Measurements from ENCODE around the gene USP38.
"Not testable (repeated sequence)": the region's sequence is repeated elsewhere in the genome, so short reads cannot be mapped to it uniquely, and the experiment has no call there.

The USP38 gene

GRCh38 chr4:143260750-143261149, 76.0 kb downstream of the USP38 start:
- no peak overlapping the region for H3K4me3 ChIP-seq (ENCODE audit: low read depth, low read length)
- TF ChIP-seq CTCF (IDR thresholded peaks at IDR 0.05; ENCODE audit: low read depth, low read length) = no peak

- no peak for TF ChIP-seq CTCF (IDR thresholded peaks at IDR 0.05; ENCODE audit: low read depth, low read length)
- H3K4me3 ChIP-seq (ENCODE audit: low read depth, low read length) = no peak overlapping the region
Measured at GRCh38 chr4:143262838-143263237, 78.1 kb downstream of the USP38 start.

GRCh38 chr4:143267690-143268089, 83.0 kb downstream of the USP38 start:
- not testable (repeated sequence) for H3K4me3 ChIP-seq (ENCODE audit: low read depth, low read length)

GRCh38 chr4:143270256-143270838, 85.6 kb downstream of the USP38 start:
- no peak for TF ChIP-seq CTCF (IDR thresholded peaks at IDR 0.05; ENCODE audit: low read depth, low read length)
- H3K4me3 ChIP-seq (ENCODE audit: low read depth, low read length) = no peak overlapping the region

Data from WI38 (cell line).